ENCODE data around the gene TMEM45A.
A peak's percentile ranks its signal among the peaks of the same experiment; 100 is the strongest.
"Not testable (repeated sequence)": the region's sequence is repeated elsewhere in the genome, so short reads cannot be mapped to it uniquely, and the experiment has no call there.

The TMEM45A gene

GRCh38 chr3:100478521-100478920 lies 13.9 kb upstream of the TMEM45A start:
- DNase-seq; intact Hi-C loops (cut with DNase I): not testable (repeated sequence)

- intact Hi-C loops (cut with DNase I), result no loop called here
- no peak for DNase-seq
Observed at GRCh38 chr3:100480081-100480480, 12.3 kb upstream of the TMEM45A start.

GRCh38 chr3:100482176-100482575 lies 10.2 kb upstream of the TMEM45A start:
- DNase-seq, result no peak
- intact Hi-C loops (cut with DNase I), result no loop called here

DNA sequence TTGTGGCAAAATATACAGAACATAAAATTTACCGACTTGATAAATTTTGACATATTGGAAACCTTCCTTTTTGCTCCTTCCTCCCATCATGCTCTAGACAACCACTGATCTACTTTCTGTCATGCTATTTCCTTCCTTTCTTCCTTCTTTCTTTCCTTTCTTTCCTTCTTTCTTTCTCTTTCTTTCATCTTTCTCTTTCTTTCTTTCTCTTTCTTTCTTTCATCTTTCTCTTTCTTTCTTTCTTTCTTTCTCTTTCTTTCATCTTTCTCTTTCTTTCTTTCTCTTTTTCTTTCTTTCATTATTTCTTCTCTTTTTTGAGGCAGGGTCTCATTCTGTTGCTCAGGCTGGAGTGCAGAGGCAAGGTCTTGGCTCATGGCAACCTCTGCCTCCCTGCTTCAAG lies 8.9 kb upstream of the TMEM45A start:
- no peak for DNase-seq
- intact Hi-C loops (cut with DNase I), result no loop called here

DNA sequence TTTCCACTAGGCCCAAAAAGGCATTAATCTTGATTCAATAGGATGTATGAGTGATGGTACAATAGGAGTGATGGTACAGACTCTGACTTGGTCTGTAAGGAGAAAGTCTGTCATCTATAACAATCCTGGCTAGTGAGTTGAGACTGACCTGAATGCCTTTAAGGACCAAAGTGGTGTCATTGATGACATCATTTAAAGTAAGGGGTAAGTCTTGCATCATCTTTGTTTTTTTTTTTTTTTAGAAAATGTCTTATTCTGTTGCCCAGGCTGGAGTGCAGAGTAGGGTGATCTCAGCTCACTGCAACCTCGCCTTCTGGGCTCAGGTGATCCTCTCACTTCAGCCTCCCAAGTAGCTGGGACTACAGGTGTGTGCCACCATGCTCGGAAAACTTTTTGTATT lies 5.6 kb upstream of the TMEM45A start:
- intact Hi-C loops (cut with DNase I), result no loop called here
- DNase-seq, result no peak

DNA sequence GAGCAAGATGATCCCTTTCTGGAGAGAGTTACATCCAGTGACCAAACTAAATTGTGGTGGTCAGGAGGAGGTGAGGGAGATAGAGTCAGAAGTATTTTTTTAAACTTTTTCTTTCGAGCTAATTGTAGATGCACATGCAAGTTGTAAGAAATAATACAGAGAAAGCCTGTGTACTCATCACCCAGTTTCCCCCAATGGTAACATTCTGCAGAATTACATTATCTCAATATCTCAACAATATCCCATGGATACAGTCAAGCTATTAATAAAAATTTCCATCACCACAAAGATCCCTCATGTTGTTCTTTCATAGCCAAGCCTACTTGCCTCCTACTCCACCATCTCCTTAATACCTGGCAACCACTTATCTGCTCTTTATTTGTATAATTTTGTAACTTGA lies 3.3 kb upstream of the TMEM45A start:
- intact Hi-C loops (cut with DNase I), result no loop called here

DNA sequence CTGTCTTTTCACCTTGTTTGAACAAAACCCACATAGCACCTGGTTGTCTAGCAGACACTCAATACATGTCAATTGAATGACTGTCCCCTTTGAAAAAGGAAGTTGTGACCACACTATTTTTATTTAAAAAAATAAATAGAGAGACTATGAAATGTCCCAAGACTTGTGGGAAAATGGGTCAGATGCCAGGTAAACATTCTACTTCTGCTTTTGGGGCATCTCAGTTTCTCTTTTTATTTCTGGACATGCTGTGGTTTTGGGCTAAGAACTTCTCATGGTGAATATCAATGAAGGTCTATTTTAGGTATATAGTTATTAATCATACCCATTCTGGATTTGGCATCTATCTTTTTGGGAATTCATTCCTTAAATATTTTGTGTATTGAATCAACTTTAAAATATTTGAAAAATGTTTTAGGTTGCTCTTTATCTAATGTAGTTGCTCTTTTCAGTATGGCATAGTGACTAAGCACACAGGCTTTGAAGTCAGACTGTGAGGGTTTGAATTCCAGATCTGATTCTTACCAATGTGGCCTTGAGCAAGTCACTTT lies 4.4 kb downstream of the TMEM45A start:
- intact Hi-C loops (cut with DNase I), result no loop called here
- no peak for DNase-seq

More for the DNA sequence above, 3.3 kb upstream of the TMEM45A start:
- DNase-seq, result no peak

DNA sequence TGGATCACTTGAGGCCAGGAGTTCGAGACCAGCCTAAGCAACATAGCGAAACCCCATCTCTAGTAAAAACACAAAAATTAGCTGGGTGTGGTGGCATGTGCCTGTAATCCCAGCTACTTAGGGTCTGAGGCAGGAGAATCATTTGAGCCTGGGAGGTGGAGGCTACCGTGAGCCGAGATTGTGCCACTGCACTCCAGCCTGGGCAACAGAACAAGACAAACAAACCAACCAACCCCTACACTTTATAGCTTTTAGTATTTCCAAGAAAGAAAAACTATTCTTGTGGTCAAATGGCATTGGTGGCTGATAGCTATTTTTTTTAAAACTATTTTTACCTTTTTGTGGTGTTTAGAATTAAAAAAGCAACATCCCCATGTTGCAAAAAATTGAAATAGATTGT lies 7.2 kb downstream of the TMEM45A start:
- no peak for DNase-seq
- intact Hi-C loops (cut with DNase I), result no loop called here

GRCh38 chr3:100500320-100500880 lies 8.0 kb downstream of the TMEM45A start:
- DNase-seq, result no peak
- intact Hi-C loops (cut with DNase I), result no loop called here

DNA sequence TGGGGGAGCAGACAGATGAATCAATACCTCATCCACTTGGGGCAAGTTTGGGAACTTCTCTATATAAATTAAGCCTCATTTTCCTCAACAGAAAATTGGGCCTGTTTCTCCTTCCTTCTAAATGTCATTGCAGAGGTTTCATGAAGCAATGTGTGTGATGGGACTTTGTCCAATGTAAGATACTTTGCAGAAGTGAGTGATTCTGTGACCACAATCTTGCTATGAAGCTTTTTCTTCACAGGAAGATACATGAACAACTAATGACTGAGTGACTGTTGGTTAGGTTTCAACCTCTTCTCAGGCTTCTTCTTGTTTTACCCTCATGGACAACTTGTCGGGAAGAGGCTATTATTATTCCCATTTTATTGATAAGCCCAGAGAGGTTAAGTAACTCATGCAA lies 11.0 kb downstream of the TMEM45A start:
- DNase-seq, result no peak
- intact Hi-C loops (cut with DNase I), result no loop called here

- no peak for DNase-seq
- intact Hi-C loops (cut with DNase I), result no loop called here
Observed at GRCh38 chr3:100506355-100506754, 13.9 kb downstream of the TMEM45A start.

DNA sequence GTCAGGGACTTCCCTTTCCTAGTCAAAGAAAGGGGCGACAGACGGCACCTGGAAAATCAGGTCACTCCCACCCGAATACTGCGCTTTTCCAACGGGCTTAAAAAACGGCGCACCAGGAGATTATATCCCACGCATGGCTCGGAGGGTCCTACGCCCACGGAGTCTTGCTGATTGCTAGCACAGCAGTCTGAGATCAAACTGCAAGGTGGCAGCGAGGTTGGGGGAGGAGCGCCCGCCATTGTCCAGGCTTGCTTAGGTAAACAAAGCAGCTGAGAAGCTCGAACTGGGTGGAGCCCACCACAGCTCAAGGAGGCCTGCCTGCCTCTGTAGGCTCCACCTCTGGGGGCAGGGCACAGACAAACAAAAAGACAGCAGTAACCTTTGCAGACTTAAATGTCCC lies 17.4 kb downstream of the TMEM45A start:
- intact Hi-C loops (cut with DNase I), result not testable (repeated sequence)

DNA sequence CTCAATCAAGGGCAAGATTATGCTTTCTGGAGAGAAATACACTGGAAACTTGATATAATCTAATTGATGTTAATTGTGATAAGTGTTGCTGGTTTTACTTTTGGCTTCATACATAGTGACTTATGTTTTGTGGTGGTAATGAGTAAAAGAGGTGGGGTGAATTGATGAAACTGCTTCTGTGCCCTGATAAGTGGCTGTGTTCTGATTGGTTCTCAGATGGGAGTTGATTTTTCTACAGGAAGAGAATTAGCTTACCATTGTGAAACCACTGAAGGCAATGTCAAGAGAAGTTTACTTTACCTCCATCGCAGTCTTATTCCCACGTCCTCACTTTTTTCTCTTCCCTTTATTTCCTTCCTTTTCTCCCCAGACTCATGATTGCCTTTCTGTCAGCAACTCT lies 23.8 kb downstream of the TMEM45A start:
- intact Hi-C loops (cut with DNase I), result no loop called here
- no peak for DNase-seq

More for the DNA sequence above, 17.4 kb downstream of the TMEM45A start:
- not testable (repeated sequence) for DNase-seq

DNA sequence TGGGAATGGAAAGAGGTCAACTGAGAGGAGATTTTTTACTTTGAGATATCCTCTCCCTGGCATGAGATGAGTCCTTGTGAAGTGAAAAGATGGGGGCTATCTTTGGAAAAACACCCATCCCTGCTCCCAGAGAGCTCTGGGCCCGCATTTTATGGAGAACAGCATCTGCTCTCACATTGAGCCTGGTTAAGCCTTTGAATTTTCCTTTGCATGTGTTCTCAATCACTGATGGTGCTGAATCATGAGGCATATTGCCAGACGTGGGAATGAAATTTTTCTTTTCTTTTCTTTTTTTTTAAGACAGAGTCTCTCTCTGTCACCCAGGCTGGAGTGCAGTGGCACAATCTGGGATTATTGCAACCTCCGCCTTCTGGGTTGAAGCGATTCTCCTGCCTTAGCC lies 24.4 kb downstream of the TMEM45A start:
- DNase-seq, result no peak
- intact Hi-C loops (cut with DNase I), result no loop called here

- intact Hi-C loops (cut with DNase I), result no loop called here
- DNase-seq, result no peak
Observed at GRCh38 chr3:100517276-100517675, 24.9 kb downstream of the TMEM45A start.

DNA sequence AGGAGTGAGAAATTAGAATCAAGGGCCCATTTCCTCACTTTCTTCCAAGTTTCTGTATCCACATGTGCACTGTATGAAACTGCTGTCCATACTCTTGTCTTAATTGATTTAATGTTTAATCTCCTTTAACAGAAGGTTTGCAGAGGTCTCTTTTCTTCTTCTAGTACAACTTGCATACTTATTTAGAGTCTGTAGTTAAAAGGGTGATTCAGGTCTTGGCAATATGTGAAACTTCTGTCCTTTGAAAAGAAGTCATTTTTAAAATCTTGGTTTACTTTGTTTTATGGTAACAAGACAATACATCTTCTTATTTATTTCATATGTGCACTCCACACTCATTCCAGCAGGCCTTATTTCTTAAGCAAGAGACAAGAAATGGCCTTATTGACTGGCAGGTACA lies 25.8 kb downstream of the TMEM45A start:
- no peak for DNase-seq
- intact Hi-C loops (cut with DNase I), result no loop called here

DNA sequence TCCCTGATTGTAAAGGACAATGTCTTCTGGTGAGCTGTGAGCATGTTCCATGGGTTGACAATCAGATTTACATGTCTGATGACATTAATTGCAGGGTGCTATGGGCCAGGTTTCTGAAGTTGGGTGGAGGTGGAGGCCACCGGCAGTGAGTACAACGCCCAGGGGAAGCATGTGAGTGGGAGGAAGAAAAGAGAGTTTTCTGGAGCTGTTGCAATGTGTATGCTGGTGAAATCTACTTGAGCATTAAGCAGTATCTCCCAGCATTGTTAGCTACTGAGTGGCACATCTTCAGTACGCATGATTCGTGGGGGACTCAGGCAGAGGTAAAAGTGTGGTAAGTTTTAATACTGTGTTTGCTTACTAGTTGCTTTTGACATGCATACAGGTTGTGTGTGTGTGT lies 26.6 kb downstream of the TMEM45A start:
- intact Hi-C loops (cut with DNase I), result no loop called here
- DNase-seq, result peak in 8 of 42 donors; percentile 1 to 45 (median 14)

DNA sequence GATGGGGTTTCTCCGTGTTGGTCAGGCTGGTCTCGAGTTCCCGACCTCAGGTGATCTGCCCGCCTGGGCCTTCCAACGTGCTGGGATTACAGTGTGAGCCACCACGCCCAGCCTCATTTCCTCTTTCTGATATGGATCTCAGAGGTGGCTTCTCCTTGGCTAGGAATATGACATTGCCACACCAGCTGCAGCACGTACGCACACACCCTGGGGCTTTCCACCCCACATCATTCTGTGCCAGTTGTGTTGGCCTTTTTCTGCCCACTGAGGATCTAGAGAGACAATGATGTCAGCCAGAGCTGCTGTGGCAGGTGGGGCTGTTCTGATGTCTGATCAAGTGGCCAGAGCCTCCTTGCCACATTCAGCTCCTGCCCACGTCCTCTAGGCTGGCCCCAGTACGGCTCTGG lies 29.0 kb downstream of the TMEM45A start:
- no peak for DNase-seq

GRCh38 chr3:100522125-100522524 lies 29.7 kb downstream of the TMEM45A start:
- no peak for DNase-seq
- intact Hi-C loops (cut with DNase I), result no loop called here

More for the DNA sequence above, 29.0 kb downstream of the TMEM45A start:
- intact Hi-C loops (cut with DNase I), result no loop called here

DNA sequence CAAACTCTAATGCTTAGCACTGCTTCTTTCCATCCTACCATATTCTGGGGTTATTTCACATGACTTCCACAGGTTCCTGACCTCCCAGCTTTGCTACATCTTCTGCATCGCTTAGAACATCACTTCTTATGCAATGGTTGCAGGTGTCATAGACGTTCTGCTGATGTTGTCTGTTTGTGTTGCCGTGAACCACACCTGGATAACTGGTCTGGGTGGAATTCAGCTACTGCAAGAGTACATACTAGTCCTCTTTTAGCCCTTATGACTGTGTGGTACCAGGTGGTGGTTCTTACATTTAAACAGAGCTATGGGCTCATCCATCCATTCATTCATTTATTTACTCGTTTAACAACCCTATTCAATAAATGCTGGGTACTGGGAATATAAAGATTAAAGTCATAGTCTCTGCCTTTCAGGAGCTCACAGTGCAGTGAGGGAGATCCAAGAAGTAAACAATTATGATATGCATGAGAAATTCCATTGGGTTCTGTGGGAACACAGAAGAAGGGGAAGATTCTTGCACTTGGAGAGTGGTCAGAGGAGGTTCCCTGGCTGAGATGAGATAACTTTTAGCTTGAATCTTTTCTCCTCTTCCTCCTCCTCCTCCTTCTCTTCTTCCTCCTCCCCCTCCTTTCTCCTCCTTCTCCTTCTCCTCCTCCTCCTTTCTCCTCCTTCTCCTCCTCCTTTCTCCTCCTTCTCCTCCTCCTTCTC lies 30.8 kb downstream of the TMEM45A start:
- intact Hi-C loops (cut with DNase I), result no loop called here

More for the DNA sequence above, 30.8 kb downstream of the TMEM45A start:
- DNase-seq, result no peak

All from head of caudate nucleus (tissue), 42 donors.